ENCODE data around the gene APOC4.
A peak's percentile ranks its signal among the peaks of the same experiment; 100 is the strongest.
"Not testable (repeated sequence)": the region's sequence is repeated elsewhere in the genome, so short reads cannot be mapped to it uniquely, and the experiment has no call there.

Gene APOC4

GRCh38 chr19:44924243-44924725 lies 17.8 kb upstream of the APOC4 start:
- no peak for DNase-seq

DNA sequence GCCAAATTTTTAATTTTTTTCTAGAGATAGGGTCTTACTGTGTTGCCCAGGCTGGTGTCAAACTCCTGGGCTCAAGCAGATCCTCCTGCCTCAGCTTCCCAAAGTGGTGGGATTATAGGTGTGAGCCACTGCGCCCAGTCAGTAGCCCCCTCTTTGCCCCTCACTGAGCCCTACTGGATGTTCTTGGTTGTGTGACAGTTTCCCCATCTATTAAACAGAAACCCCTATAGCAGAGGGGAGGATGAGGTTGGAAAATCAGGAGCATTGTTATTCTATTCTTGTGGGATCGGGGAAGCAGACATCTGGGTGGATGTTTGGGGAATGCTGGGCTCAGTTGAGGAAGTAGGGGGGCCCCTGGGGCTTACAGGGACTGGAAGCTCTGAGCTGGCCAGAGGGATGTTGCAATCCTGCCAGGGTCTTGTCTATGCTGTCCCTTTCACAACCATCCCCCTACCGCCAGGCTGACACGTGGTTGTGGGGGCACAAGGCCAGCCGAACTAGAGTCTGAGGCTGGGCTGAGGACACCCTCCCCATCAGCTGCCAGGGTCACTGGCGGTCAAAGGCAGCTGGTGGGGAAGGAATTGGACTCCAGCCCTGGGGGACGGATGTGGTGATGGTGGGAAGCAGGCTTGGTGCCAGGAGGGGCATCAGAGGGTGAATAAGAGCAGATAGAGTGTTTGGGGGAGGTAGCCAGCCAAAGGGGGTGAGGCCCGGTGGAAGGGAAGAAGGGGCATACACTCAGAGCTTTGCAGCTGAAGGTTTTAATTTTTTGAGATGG lies 16.7 kb upstream of the APOC4 start:
- DNase-seq, result no peak

GRCh38 chr19:44926245-44927077 lies 15.6 kb upstream of the APOC4 start:
- not testable (repeated sequence) for DNase-seq

DNA sequence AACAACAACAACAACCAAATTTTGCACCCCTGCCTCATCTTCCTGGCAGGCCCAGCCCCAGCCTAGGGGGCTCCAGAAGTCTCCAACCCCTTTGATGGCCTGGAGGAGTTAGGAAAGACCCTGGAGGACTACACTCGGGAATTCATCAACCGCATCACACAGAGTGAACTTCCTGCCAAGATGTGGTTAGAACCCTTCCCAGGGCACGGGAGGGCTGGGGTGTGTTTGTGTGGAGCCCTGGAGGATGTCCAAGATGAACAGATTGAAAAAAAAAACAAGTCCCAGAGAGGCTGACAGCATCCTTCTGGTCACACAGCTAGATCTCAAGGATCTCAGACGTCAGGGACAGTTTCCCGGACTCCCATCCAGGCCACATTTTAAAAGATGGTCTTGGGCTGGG lies 14.3 kb upstream of the APOC4 start:
- DNase-seq, result no peak

DNA sequence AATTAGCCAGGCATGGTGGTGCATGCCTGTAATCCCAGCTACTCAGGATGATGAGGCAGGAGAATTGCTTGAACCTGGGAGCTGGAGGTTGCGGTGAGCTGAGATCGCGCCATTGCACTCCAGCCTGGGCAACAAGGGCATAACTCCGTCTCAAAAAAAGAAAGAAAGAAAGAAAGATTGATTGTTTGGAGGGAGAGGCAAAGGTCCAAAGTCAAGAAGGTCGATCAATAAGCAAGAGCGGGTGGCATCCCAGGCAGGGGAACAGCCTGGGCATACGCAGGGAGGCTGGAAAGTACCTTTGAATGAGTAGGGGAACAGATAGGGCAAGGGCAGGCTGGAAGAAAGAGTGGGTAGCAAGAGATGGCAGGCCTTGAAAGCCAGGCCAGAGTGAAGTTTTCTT lies 11.9 kb upstream of the APOC4 start:
- no peak for DNase-seq

- DNase-seq, result no peak
Measured at GRCh38 chr19:44931541-44931940, 10.5 kb upstream of the APOC4 start.

DNA sequence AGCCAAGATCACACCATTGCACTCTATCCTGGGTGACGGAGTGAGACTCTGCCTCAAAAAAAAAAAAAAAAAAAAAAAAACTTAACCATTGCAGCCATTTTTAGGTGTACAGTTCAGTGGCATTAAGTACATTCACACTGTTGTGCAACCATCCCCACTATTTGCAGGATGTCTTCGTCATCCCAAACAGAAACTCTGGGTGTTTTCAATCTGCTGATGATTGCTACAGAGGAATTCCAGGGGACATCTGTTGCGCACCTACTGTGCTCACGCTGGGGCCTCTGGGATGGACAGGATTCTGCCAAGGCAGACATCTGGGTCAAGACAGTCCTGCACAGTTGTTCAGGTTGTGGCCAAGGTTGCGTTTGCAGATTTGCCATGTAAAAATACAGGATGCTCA lies 2.4 kb upstream of the APOC4 start:
- no peak for DNase-seq

- no peak for DNase-seq
Measured at GRCh38 chr19:44943801-44944249, 1.8 kb downstream of the APOC4 start.

GRCh38 chr19:44947041-44947581 lies 5.1 kb downstream of the APOC4 start:
- DNase-seq, result no peak

GRCh38 chr19:44948237-44948636 lies 6.2 kb downstream of the APOC4 start:
- DNase-seq, result no peak

GRCh38 chr19:44948763-44949374 lies 6.8 kb downstream of the APOC4 start:
- DNase-seq, result no peak

DNA sequence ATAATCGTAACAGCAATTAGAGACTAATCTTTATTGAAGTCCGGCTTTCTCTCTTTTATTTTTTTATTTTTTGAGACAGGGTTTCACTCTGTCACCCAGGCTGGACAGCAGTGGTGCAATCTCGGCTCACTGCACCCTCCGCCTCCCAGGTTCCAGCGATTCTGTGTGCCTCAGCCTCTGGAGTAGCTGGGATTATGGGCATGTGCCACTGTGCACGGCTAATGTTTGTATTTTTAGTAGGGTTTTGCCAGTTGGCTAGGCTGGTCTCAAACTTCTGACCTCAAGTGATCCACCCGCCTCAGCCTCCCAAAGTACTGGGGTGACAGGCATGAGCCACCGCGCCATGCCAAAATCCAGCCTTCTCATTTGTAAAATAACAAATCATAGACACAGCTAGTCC lies 7.5 kb downstream of the APOC4 start:
- no peak for DNase-seq

- DNase-seq, result no peak
Measured at GRCh38 chr19:44951179-44952159, 9.4 kb downstream of the APOC4 start.

DNA sequence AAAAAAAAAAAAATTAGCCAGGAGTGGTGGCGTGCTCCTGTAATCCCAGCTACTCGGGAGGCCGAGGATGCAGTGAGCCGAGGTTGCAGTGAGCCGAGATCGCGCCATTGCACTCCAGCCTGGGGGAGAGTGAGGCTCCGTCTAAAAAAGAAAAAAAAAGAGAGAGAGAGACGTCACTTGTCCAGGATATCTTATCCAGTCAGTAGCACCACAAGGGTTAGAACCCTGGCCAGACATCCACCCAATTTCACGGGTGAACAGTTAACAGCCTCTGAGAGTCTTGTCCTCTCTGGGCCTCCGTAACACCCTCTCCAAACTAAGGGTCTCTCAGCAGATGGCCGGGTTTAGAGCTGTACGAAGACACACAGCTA lies 12.2 kb downstream of the APOC4 start:
- DNase-seq, result no peak

DNA sequence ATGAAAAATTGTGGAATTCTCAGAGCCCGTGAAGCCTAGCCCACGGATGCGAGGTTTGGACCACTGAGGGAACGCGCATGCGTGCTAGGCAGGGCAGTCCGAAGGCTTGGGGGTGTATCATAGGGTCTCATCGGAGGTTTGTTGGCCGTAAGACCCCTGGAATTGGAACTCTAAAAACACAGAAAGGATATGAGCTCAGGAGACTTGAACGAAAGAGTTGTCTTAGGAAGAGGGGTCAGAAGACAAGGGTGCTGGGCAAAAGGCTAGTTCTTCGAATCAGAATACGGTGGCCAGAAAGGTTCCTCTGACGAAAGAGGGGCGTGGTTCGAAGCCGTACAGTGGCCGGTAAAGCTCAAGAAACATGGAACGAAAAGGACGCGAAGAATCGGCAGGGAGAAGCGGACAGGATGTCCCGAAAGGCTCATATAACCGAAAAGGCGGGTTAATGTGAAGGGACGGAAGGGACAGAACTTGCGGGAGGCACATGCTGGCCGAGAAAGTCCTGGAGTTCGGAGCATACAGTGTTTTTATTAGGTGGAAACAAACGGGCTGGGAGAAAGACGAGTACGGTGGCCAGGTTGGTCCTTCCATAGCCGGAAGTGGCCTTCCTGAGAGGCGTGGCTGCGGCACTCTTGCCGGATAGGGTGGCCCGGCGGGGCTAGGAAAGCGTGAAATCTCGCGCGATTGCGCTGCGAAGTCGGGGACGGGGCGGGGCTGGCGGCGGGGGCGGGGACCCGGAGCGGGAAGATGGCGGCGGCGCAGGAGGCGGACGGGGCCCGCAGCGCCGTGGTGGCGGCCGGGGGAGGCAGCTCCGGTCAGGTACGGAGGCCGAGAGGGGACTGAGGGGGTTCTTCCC lies 12.8 kb downstream of the APOC4 start, which contains the start of gene CLPTM1:
TSS of gene CLPTM1 (plus strand) at position 732 of the 856 bp plus-strand sequence. CDS start at position 748, 16 bp downstream.
- peak; percentile 94 for DNase-seq

- DNase-seq, result no peak
Measured at GRCh38 chr19:44955505-44956439, 13.7 kb downstream of the APOC4 start.

GRCh38 chr19:44957526-44957925 lies 15.5 kb downstream of the APOC4 start:
- no peak for DNase-seq

DNA sequence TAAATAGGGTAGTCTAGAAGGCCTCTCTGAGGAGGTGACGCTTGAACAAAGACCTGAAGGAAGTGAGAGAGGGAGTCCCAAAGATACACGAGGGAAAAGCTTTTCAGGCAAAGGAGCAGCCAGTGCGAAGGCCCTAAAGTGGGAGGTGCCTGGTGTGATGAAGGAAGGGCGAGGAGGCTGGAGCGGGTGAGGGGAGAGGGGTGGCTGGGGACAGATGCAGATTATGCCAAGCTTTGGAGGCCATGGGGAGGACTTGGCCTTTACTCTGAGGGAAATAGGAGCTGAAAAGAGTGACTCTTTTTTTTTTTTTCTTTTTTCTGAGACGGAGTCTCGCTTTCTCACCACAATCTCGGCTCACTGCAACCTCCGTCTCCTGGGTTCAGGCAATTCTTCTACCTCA lies 16.1 kb downstream of the APOC4 start:
- no peak for DNase-seq

DNA sequence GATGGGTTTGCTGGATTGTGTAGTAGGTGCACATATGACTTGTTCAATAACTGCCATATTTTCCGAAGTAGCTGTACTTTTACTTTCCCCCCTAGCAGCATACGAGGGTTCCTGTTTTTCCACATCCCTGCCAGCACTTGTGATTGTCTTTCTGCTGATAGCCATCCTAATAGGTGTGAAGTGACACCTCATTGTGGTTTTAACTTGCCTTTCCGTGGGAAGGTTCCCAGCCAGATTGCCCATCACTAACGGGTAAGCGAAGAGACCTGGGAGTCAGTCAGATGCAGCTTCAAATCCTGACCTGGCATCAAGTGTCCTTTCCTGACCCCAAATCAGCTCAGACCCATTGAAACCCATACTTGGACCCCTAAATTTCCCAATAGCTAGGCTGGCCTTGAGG lies 17.7 kb downstream of the APOC4 start:
- no peak for DNase-seq
